Measurements from ENCODE around the gene CAST.

CAST gene

DNA sequence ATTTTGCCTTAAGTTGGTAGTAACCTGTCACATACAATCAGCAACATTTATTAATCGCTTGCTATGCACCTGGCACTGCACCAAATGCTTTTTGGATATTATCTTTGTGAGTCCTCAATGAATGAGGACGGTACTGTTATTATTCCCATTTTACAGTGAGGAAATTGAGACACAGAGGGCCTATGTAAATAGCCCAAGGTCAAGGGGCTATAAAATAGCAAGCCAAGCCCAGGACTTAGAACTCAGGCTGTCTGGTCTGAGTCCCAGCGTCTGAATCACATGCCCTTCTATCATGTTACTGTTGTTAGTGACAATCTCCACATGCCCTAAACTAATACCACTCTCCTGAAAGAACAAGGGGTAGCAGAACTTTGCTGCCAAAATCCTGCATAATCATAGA is 85.5 kb downstream of the CAST start:
- TF ChIP-seq CTCF (IDR thresholded peaks at IDR 0.05; ENCODE audit: insufficient read depth, low read depth, low read length, missing control alignments): no peak
- no peak overlapping the region for H3K4me3 ChIP-seq (ENCODE audit: low read length)
- no peak for DNase-seq (ENCODE audit: low read depth)

- H3K4me3 ChIP-seq (ENCODE audit: low read length): no peak overlapping the region
- DNase-seq (ENCODE audit: low read depth): no peak
- TF ChIP-seq CTCF (IDR thresholded peaks at IDR 0.05; ENCODE audit: insufficient read depth, low read depth, low read length, missing control alignments): no peak
Observed at GRCh38 chr5:96750110-96750822, 88.1 kb downstream of the CAST start.

DNA sequence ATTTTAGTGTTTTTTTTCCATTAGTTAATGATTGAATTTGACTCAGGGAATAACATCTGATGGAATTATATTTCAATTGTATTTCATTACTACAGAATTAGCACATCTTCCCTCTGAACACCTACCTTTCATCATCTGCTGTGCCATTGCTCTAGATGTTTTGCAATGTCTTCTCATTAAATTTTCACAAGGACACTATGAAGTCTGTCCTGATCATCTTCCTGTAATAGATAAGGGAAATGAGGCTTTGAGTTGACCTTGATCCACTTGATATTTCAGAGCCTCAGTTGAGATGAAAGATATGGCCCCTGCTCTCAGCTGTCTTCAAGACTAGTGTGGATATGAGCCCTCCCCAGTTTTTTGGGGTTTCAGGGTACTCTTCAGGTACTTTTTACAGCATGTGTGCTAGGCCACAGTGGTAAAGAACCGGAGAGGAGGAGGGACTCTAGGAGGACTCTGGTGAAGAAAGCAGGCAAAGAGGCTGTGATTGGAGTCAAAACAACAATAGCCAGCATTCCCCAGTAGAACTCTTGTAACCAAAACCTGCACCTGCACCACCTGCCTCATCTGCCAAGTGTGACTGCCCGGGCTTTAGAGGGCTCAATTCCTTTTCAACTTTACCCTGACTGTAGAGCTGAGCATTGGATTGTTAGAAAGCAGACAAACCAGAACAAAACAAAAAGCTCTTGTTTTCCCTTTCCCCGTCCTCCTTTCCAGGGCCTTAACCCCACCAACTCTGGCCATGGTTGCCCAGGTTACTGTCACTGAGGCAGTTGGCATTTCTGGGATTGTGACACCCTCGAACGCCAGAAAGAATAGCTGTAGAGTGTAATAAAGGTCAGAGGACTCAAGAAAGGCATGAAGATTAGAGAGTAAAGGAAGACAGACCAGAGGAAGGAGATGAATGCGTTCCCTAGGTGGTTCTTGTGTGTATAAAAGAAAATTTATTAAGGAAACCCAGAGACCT is 89.3 kb downstream of the CAST start:
- no peak overlapping the region for H3K4me3 ChIP-seq (ENCODE audit: low read length)
- DNase-seq (ENCODE audit: low read depth): no peak
- no peak for TF ChIP-seq CTCF (IDR thresholded peaks at IDR 0.05; ENCODE audit: insufficient read depth, low read depth, low read length, missing control alignments)

- TF ChIP-seq CTCF (IDR thresholded peaks at IDR 0.05; ENCODE audit: insufficient read depth, low read depth, low read length, missing control alignments): peak; percentile 68
- DNase-seq (ENCODE audit: low read depth): peak; percentile 62
- H3K4me3 ChIP-seq (ENCODE audit: low read length): no peak overlapping the region
Observed at GRCh38 chr5:96752341-96753016, 90.3 kb downstream of the CAST start.

- TF ChIP-seq CTCF (IDR thresholded peaks at IDR 0.05; ENCODE audit: insufficient read depth, low read depth, low read length, missing control alignments): no peak
- no peak overlapping the region for H3K4me3 ChIP-seq (ENCODE audit: low read length)
- DNase-seq (ENCODE audit: low read depth): no peak
Observed at GRCh38 chr5:96753017-96753397, 90.8 kb downstream of the CAST start.

GRCh38 chr5:96753848-96754247 is 91.7 kb downstream of the CAST start:
- no peak overlapping the region for H3K4me3 ChIP-seq (ENCODE audit: low read length)
- no peak for TF ChIP-seq CTCF (IDR thresholded peaks at IDR 0.05; ENCODE audit: insufficient read depth, low read depth, low read length, missing control alignments)
- DNase-seq (ENCODE audit: low read depth): no peak
